Ovary (tissue), 3 donors: ENCODE measurements around the gene MEGF8.

Experiments used
- POLR2A ChIP-seq: fragments of 450-650 bp; IDR thresholded peaks from one replicate; pipeline ENCODE4 v1.6.1; 2017; ENCODE audit warnings: antibody characterized with exemption, mild to moderate bottlenecking, moderate library complexity
- TF ChIP-seq, protein P1 (sequence below), 3 donors: fragments of 450-650 bp in 2 of 3; fragments of 200-600 bp in 1 of 3; IDR thresholded peaks; one replicate each; pipeline versions ENCODE4 v1.5.1 to v1.8.0; 2016 to 2022; ENCODE audit warnings: antibody characterized with exemption in 3 of 3, mild to moderate bottlenecking in 1 of 3
- donor health status: DM: no; HTN: no; CAD: no.

DNA sequence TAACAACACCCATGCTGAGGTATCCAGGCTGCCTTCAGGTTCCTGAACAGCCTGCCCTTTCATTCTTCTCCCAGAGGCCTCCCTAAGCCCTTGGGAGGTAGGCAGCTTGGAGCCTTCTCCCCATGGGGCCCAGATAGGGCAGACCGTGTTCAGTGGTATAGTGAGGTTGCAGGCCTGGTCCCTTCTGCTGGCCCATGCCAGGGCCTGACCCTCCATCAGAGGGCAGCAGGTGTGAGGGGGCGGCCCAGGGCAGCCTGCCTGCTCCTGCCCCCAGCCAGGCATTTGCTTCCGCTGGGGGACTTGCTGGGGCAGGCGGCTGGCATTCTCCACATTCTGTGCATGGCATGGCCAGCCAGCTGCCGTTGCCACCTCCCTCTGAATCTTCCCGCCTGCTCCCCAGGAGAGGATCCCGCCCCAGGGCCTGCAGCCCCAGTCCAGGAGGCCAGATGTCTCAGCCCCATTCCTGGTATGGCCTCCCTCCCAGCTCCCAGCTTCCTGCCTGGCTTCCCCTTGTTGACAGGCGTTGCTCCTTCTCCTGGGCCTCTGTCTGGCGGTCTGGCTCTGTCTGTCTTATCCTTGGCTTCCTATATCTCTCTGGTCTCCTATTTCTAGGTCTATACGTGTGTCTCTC lies 47.5 kb upstream of the MEGF8 start:
- TF ChIP-seq POLR2A = no peak
- TF ChIP-seq, protein P1, sequence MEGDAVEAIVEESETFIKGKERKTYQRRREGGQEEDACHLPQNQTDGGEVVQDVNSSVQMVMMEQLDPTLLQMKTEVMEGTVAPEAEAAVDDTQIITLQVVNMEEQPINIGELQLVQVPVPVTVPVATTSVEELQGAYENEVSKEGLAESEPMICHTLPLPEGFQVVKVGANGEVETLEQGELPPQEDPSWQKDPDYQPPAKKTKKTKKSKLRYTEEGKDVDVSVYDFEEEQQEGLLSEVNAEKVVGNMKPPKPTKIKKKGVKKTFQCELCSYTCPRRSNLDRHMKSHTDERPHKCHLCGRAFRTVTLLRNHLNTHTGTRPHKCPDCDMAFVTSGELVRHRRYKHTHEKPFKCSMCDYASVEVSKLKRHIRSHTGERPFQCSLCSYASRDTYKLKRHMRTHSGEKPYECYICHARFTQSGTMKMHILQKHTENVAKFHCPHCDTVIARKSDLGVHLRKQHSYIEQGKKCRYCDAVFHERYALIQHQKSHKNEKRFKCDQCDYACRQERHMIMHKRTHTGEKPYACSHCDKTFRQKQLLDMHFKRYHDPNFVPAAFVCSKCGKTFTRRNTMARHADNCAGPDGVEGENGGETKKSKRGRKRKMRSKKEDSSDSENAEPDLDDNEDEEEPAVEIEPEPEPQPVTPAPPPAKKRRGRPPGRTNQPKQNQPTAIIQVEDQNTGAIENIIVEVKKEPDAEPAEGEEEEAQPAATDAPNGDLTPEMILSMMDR (IDR thresholded peaks at IDR 0.05) = no peak
